Fibroblast of pulmonary artery (primary cell): ENCODE measurements around the gene RCBTB1.
"Not testable (repeated sequence)": the region's sequence is repeated elsewhere in the genome, so short reads cannot be mapped to it uniquely, and the experiment has no call there.

ENCODE experiments used
- DNase-seq: peaks from one replicate; pipeline ENCODE4 v3.0.0-alpha.2; 2010; ENCODE audit warnings: low read depth
- H3K4me3 ChIP-seq: replicated peaks from 2 replicates; pipeline ENCODE4 v1.5.1; 2011; ENCODE audit warnings: low read depth, mild to moderate bottlenecking, control low read depth, low read length, moderate library complexity
- TF ChIP-seq, protein P1 (sequence below): IDR thresholded peaks from 2 replicates; pipeline ENCODE4 v1.5.1; 2011; ENCODE audit warnings: mild to moderate bottlenecking, control low read depth, low read length, inconsistent platforms; ENCODE audit errors: missing control alignments

The RCBTB1 gene

DNA sequence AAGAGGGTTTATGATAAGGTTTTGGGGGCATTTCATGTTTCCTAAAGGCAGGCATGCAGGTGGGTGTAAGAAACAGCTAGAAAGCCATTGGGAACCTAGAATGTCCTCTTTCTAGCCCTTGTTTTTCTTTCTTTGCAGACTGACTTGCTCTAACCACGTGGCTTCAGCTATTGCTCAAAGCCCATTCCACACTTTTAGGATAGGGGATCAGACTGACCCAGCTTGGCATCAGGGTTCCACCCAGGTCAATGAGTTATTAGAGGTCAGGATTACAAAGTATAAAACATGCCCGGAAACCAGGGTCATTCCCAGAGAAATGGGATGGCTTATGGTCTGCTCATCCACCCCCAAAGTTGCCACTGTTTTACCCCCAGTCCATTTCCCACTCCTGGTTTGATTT, 72.8 kb downstream of the RCBTB1 start:
- DNase-seq: no peak
- H3K4me3 ChIP-seq: no peak overlapping the region
- TF ChIP-seq, protein P1, sequence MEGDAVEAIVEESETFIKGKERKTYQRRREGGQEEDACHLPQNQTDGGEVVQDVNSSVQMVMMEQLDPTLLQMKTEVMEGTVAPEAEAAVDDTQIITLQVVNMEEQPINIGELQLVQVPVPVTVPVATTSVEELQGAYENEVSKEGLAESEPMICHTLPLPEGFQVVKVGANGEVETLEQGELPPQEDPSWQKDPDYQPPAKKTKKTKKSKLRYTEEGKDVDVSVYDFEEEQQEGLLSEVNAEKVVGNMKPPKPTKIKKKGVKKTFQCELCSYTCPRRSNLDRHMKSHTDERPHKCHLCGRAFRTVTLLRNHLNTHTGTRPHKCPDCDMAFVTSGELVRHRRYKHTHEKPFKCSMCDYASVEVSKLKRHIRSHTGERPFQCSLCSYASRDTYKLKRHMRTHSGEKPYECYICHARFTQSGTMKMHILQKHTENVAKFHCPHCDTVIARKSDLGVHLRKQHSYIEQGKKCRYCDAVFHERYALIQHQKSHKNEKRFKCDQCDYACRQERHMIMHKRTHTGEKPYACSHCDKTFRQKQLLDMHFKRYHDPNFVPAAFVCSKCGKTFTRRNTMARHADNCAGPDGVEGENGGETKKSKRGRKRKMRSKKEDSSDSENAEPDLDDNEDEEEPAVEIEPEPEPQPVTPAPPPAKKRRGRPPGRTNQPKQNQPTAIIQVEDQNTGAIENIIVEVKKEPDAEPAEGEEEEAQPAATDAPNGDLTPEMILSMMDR: no peak

DNA sequence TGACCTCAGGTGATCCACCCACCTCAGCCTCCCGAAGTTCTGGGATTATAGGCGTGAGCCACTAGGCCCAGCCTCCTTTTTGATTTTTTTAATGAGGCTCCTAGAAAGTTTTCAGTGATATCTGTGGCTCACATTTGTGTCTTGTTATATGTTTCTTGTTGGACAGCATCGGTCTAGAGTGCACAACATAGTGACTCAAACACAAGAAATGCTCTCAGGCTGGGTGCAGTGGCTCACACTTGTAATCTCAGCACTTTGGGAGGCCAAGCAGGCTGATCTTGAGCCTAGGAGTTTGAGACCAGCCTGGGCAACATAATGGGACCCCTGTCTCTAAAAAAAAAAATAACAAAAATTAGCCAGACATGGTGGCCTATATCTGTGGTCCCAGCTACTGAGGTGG, 81.4 kb downstream of the RCBTB1 start:
- TF ChIP-seq, protein P1: no peak
- no peak overlapping the region for H3K4me3 ChIP-seq
- no peak for DNase-seq

DNA sequence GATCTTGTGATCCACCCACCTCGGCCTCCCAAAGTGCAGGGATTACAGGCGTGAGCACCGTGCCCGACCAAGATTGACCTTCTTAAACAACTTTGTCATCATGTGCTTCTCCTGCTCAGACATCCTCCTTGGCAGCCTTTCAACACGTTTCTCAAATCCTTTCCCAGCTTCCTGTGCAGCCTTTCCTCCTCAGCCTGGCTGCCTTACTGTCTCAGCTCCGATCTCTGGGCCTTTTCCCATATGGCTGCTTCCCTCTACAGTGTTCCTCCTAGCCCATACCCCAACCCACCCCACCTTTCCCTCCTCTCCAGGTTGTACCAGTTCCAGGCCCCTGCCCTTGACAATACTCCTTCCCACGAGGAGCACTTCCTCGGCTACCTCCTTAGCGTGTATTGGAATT, 82.4 kb downstream of the RCBTB1 start:
- TF ChIP-seq, protein P1: no peak

DNA sequence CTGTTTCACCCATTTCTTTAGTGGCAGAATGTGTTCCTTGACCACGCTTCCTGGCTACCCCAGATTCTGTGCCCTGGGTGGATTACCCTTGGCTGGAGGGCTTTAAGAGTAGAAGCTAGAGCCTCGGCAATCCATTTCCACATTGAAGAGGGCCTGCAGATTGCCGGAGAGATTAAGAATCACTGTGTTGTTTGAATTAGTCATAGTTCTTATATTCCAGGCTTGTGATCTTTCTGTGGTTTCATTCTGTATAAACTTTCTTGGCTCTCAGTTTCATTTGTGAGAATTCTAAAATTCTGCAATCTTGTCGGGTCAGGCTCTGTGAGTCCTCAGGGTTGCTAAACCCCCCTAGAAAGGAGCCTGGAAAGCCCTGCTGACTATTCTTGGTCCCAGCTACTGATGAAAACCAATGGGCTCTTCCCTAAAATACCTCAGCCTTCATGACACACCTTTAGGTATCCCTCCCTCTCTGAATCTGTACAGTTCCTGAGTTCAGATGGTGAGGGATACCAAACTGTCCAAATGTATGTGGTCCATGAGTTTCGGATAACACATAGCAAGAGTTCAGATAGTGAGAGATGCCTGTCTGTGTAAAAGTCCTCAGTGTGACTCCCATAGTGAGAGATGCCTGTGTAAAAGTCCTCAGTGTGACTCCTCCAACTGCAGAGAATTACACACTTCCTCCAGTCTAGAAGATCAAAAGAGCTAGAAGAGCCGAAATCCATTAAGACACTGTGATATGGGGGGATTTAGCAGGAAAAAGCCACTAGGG, 85.3 kb downstream of the RCBTB1 start:
- TF ChIP-seq, protein P1: no peak
- no peak overlapping the region for H3K4me3 ChIP-seq
- DNase-seq: peak; percentile 58

More for the DNA sequence above, 82.4 kb downstream of the RCBTB1 start:
- H3K4me3 ChIP-seq: no peak overlapping the region
- peak; percentile 80 for DNase-seq

DNA sequence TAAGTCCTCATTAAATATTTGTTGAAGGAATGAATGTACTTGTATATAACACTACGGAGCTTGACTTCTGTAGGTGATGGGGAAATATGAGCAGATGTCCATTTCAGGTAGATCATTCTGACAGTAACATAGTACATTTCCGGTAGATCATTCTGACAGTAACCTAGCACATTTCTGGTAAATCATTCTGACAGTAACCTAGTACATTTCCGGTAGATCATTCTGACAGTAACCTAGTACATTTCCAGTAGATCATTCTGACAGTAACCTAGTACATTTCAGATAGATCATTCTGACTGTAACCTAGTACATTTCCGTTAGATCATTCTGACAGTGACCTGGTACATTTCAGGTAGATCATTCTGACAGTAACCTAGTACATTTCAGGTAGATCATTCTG, 87.2 kb downstream of the RCBTB1 start:
- no peak for DNase-seq
- H3K4me3 ChIP-seq: no peak overlapping the region
- TF ChIP-seq, protein P1: no peak

DNA sequence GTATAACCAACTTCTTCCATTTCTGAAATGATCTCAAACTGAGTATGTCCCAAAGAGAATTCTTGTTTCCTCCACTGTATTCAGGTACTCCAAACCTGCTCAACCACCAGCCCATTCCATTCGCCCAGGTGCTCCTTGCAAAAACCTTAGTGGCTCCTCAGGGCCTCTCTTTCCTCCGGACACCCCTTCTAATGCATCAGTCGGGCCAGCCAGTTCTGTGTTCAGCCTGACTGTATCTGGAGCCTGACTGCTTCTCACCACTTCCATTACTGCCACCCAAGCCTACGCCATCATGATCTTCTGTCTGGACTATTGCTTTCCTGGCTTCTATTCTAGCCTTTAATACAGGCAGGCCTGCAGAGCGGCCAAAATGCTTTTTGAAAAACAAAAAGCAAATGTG, 88.1 kb downstream of the RCBTB1 start:
- no peak overlapping the region for H3K4me3 ChIP-seq
- TF ChIP-seq, protein P1: no peak
- no peak for DNase-seq

DNA sequence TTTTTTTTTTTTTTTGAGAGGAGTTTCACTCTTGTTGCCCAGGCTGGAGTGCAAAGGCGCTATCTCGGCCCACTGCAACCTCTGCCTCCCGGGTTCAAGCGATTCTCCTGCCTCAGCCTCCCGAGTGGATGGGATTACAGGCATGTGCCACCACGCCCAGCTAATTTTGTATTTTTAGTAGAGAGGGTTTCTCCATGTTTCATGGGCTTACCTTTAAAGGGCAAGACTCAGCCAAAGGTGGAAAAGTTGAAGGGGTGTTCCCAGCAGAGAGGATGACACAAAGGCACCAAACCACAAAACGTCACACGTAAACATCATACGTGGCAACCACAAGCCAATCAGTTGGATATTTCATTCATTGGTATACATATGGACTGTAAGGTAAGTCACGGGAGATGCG, 88.5 kb downstream of the RCBTB1 start:
- not testable (repeated sequence) for DNase-seq, H3K4me3 ChIP-seq
